Liver (tissue), 9 donors: ENCODE data around the gene RBM20. TPM values are rescaled to one million over a fixed set of nuclear protein-coding genes. Genes with fewer than 3 reads are reported as not detected.

Experiments
- DNase-seq: peaks from one replicate; pipeline ENCODE4 v3.0.0-alpha.2; 2017; ENCODE audit warnings: low spot score
- H3K27ac ChIP-seq, 2 donors: one replicate each; pipeline ENCODE4 v1.7.0; 2013; ENCODE audit warnings: inconsistent platforms in 2 of 2, low read length in 2 of 2, control low read depth in 1 of 2, low read depth in 1 of 2, mild to moderate bottlenecking in 1 of 2
- H3K27me3 ChIP-seq, 4 donors: one replicate each; pipeline versions ENCODE4 v1.6.1 to v1.7.0; 2013; ENCODE audit warnings: low read length in 3 of 4, inconsistent platforms in 1 of 4, mild to moderate bottlenecking in 1 of 4, moderate library complexity in 1 of 4; ENCODE audit not compliant: control insufficient read depth in 4 of 4, insufficient read depth in 4 of 4
- H3K36me3 ChIP-seq, 4 donors: one replicate each; pipeline versions ENCODE4 v1.6.1 to v1.7.0; 2013; ENCODE audit warnings: low read length in 3 of 4, mild to moderate bottlenecking in 3 of 4, low read depth in 1 of 4, moderate library complexity in 1 of 4; ENCODE audit not compliant: control insufficient read depth in 4 of 4, insufficient read depth in 3 of 4
- H3K4me1 ChIP-seq, 4 donors: one replicate each; pipeline versions ENCODE4 v1.6.1 to v1.7.0; 2013; ENCODE audit warnings: low read length in 3 of 4, mild to moderate bottlenecking in 3 of 4, moderate library complexity in 1 of 4; ENCODE audit not compliant: control insufficient read depth in 4 of 4, insufficient read depth in 4 of 4
- H3K4me3 ChIP-seq, 3 donors: one replicate each; pipeline versions ENCODE4 v1.6.1 to v1.7.0; 2013; ENCODE audit warnings: low read length in 3 of 3, control low read depth in 1 of 3, low read depth in 1 of 3, mild to moderate bottlenecking in 1 of 3
- H3K9ac ChIP-seq, 2 donors: one replicate each; pipeline ENCODE4 v1.7.0; 2013; ENCODE audit warnings: low read length in 2 of 2, mild to moderate bottlenecking in 2 of 2, moderate library complexity in 2 of 2, control low read depth in 1 of 2, low read depth in 1 of 2
- H3K9me3 ChIP-seq, 4 donors: one replicate each; pipeline versions ENCODE4 v1.6.1 to v1.7.0; 2013; ENCODE audit warnings: low read length in 3 of 4; ENCODE audit not compliant: control insufficient read depth in 4 of 4
- EGR1 ChIP-seq, 2 donors: IDR thresholded peaks; 2 replicates each; pipeline ENCODE4 v1.6.1; 2016 to 2018; ENCODE audit warnings: antibody characterized with exemption in 2 of 2, low read depth in 2 of 2
- FOXA1 ChIP-seq: IDR thresholded peaks from 2 replicates; pipeline ENCODE4 v1.6.1; 2016; ENCODE audit warnings: antibody characterized with exemption
- FOXA2 ChIP-seq: IDR thresholded peaks from 2 replicates; pipeline ENCODE4 v1.6.1; 2016; ENCODE audit warnings: antibody characterized with exemption
- GABPA ChIP-seq, 2 donors: IDR thresholded peaks in 1 of 2; conservative IDR thresholded peaks in 1 of 2; 2 replicates each; pipeline ENCODE4 v1.6.1; 2016; ENCODE audit warnings: antibody characterized with exemption in 2 of 2, mild to moderate bottlenecking in 1 of 2, moderate library complexity in 1 of 2
- HNF4G ChIP-seq: IDR thresholded peaks from 2 replicates; pipeline ENCODE4 v1.6.1; 2016; ENCODE audit warnings: antibody characterized with exemption
- JUND ChIP-seq, 2 donors: IDR thresholded peaks; 2 replicates each; pipeline ENCODE4 v1.6.1; 2016; ENCODE audit warnings: antibody characterized with exemption in 2 of 2
- MAX ChIP-seq: IDR thresholded peaks from 2 replicates; pipeline ENCODE4 v1.6.1; 2016; ENCODE audit warnings: antibody characterized with exemption
- RAD21 ChIP-seq, 2 donors: IDR thresholded peaks; 2 replicates each; pipeline ENCODE4 v1.6.1; 2016; ENCODE audit warnings: antibody characterized with exemption in 2 of 2, mild to moderate bottlenecking in 2 of 2
- REST ChIP-seq: IDR thresholded peaks from 2 replicates; pipeline ENCODE4 v1.6.1; 2016; ENCODE audit warnings: antibody characterized with exemption, mild to moderate bottlenecking
- RXRA ChIP-seq, 2 donors: IDR thresholded peaks; 2 replicates each; pipeline ENCODE4 v1.6.1; 2017 to 2018; ENCODE audit warnings: antibody characterized with exemption in 2 of 2, mild to moderate bottlenecking in 1 of 2
- SP1 ChIP-seq: IDR thresholded peaks from 2 replicates; pipeline ENCODE4 v1.6.1; 2018; ENCODE audit warnings: antibody characterized with exemption, mild to moderate bottlenecking
- TAF1 ChIP-seq: conservative IDR thresholded peaks from 2 replicates; pipeline ENCODE4 v1.6.1; 2016; ENCODE audit warnings: antibody characterized with exemption, mild to moderate bottlenecking
- YY1 ChIP-seq: IDR thresholded peaks from 2 replicates; pipeline ENCODE4 v1.6.1; 2016; ENCODE audit warnings: antibody characterized with exemption, mild to moderate bottlenecking
- WGBS: extraction: QIAGEN DNeasy Blood & Tissue Kit; methylation state at CpG from one replicate; pipeline ENCODE4 v1.1.7; 2013; 5-methylcytosine and 5-hydroxymethylcytosine counted together
- polyA plus RNA-seq, 2 donors: library from polyadenylated mRNA; stranded (reverse) in 1 of 2; unstranded in 1 of 2; fragments of 200-250 nt in 1 of 2; fragments of >200 nt in 1 of 2; fragmentation: Nextera tagmentation in 1 of 2; extraction: Ambion mirVana in 1 of 2; gene quantifications; one replicate each; pipeline versions ENCODE4 v1.2.1 to v1.2.3, GENCODE V29; 2013 to 2015
- total RNA-seq, 2 donors: library from RNA; depleted of rRNA; stranded (reverse); fragments of >200 nt; gene quantifications; one replicate each; pipeline ENCODE4 v1.2.3, GENCODE V29; 2014
- TF ChIP-seq, protein P1 (sequence below): fragments of 150-350 bp; IDR thresholded peaks from 2 replicates; pipeline ENCODE4 v1.5.1; 2017; ENCODE audit warnings: improper control_type of control experiment, low read depth, low read length; ENCODE audit not compliant: missing input control
- TF ChIP-seq, protein P2 (sequence below): IDR thresholded peaks from 2 replicates; pipeline ENCODE4 v1.6.1; 2016; ENCODE audit warnings: antibody characterized with exemption
- TF ChIP-seq, protein P3 (sequence below): IDR thresholded peaks from 2 replicates; pipeline ENCODE4 v1.6.1; 2016; ENCODE audit warnings: antibody characterized with exemption
- donor health status: healthy.
- donor health status: healthy.
- donor health status: healthy.
- donor health status: healthy.
- donor health status: healthy.

Gene RBM20
- total and polyA plus RNA-seq, 4 donors: 0.03 to 0.08 (median 0.05) TPM; not detected in 1

GRCh38 chr10:110616493-110617033 lies 27.6 kb upstream of the RBM20 start:
- WGBS: over 99% methylated on average over 5 of the region's 5 CpGs
- Histone ChIP-seq H3K36me3 (no peaks in the 10 kb centered on the region), H3K27ac (no peak overlapping the region), H3K9me3 (no peaks in the 10 kb centered on the region), H3K27me3 (no peaks in the 10 kb centered on the region), H3K9ac (no peak overlapping the region), H3K4me3 (no peak overlapping the region), H3K4me1 (no peaks in the 10 kb centered on the region)
- TF ChIP-seq, protein P1, sequence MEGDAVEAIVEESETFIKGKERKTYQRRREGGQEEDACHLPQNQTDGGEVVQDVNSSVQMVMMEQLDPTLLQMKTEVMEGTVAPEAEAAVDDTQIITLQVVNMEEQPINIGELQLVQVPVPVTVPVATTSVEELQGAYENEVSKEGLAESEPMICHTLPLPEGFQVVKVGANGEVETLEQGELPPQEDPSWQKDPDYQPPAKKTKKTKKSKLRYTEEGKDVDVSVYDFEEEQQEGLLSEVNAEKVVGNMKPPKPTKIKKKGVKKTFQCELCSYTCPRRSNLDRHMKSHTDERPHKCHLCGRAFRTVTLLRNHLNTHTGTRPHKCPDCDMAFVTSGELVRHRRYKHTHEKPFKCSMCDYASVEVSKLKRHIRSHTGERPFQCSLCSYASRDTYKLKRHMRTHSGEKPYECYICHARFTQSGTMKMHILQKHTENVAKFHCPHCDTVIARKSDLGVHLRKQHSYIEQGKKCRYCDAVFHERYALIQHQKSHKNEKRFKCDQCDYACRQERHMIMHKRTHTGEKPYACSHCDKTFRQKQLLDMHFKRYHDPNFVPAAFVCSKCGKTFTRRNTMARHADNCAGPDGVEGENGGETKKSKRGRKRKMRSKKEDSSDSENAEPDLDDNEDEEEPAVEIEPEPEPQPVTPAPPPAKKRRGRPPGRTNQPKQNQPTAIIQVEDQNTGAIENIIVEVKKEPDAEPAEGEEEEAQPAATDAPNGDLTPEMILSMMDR: no peak
- TF ChIP-seq RXRA (IDR thresholded peaks at IDR 0.05) (no peak), YY1 (no peak), MAX (no peak), HNF4G (no peak), FOXA2 (no peak), FOXA1 (no peak), EGR1 (IDR thresholded peaks at IDR 0.05; ENCODE audit: low read depth in 2 of 2) (no peak), GABPA (IDR thresholded peaks at IDR 0.05 in 1 of 2, conservative IDR thresholded peaks at IDR 0.05 in 1 of 2) (no peak), REST (no peak), JUND (IDR thresholded peaks at IDR 0.05) (no peak), RAD21 (IDR thresholded peaks at IDR 0.05) (no peak)
- TF ChIP-seq, protein P2, sequence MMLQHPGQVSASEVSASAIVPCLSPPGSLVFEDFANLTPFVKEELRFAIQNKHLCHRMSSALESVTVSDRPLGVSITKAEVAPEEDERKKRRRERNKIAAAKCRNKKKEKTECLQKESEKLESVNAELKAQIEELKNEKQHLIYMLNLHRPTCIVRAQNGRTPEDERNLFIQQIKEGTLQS: no peak
- no peak for DNase-seq

DNA sequence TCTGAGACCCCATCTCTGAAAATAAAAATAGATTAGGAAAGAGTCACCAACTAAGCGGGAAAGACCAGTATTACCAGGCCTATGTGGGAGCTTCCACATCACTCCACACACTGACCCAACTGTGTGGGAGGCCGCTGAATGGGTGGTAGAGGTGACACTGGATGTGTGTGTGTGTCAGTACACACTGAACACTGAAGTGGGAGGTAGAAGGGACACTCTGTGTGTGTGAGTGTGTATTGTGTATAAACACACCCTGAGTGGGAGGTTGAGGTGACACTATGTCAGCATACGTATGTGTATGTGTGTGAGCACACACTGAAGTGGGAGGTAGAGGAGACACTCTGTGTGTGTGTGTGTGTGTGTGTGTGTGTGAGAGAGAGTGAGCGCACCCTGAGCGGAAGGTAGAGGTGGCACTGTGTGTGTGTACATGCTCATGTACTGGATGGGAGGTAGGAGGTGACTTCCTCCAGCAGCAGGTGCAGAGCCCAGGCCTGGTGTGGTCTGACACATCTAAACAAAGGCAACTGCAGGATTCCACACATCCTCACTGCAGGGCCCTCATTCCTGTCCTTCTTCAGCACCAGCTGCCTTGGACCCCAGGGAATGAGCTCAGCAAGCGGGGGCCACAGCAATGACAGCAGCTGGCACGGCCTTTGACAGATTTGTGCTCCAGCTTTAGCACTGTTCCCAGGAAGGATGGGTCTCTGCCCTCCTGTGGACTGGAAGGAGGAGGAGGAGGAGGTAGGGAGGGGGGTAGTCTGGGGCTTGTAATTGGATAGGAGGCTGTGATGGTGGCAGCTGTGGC lies 26.5 kb upstream of the RBM20 start:
- no peak overlapping the region for H3K9ac ChIP-seq
- H3K9me3 ChIP-seq: no peaks in the 10 kb centered on the region
- 93% methylated on average over 7 of the region's 7 CpGs for WGBS
- H3K27ac ChIP-seq: no peak overlapping the region
- H3K4me3 ChIP-seq: no peak overlapping the region
- no peak for DNase-seq
- no peak for TF ChIP-seq HNF4G
- no peak for TF ChIP-seq MAX
- no peak for TF ChIP-seq RXRA (IDR thresholded peaks at IDR 0.05)
- TF ChIP-seq TAF1: no peak
- TF ChIP-seq SP1: no peak
- no peak for TF ChIP-seq YY1
- TF ChIP-seq, protein P2: no peak
- TF ChIP-seq RAD21 (IDR thresholded peaks at IDR 0.05): no peak
- TF ChIP-seq, protein P1: no peak
- TF ChIP-seq, protein P3, sequence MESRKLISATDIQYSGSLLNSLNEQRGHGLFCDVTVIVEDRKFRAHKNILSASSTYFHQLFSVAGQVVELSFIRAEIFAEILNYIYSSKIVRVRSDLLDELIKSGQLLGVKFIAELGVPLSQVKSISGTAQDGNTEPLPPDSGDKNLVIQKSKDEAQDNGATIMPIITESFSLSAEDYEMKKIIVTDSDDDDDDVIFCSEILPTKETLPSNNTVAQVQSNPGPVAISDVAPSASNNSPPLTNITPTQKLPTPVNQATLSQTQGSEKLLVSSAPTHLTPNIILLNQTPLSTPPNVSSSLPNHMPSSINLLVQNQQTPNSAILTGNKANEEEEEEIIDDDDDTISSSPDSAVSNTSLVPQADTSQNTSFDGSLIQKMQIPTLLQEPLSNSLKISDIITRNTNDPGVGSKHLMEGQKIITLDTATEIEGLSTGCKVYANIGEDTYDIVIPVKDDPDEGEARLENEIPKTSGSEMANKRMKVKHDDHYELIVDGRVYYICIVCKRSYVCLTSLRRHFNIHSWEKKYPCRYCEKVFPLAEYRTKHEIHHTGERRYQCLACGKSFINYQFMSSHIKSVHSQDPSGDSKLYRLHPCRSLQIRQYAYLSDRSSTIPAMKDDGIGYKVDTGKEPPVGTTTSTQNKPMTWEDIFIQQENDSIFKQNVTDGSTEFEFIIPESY: no peak
- no peak for TF ChIP-seq EGR1 (IDR thresholded peaks at IDR 0.05; ENCODE audit: low read depth in 2 of 2)
- H3K4me1 ChIP-seq: no peaks in the 10 kb centered on the region
- no peaks in the 10 kb centered on the region for H3K36me3 ChIP-seq
- H3K27me3 ChIP-seq: no peaks in the 10 kb centered on the region
